Measurements from ENCODE around the gene TALDO1.
A peak's percentile ranks its signal among the peaks of the same experiment; 100 is the strongest.

TALDO1 gene

DNA sequence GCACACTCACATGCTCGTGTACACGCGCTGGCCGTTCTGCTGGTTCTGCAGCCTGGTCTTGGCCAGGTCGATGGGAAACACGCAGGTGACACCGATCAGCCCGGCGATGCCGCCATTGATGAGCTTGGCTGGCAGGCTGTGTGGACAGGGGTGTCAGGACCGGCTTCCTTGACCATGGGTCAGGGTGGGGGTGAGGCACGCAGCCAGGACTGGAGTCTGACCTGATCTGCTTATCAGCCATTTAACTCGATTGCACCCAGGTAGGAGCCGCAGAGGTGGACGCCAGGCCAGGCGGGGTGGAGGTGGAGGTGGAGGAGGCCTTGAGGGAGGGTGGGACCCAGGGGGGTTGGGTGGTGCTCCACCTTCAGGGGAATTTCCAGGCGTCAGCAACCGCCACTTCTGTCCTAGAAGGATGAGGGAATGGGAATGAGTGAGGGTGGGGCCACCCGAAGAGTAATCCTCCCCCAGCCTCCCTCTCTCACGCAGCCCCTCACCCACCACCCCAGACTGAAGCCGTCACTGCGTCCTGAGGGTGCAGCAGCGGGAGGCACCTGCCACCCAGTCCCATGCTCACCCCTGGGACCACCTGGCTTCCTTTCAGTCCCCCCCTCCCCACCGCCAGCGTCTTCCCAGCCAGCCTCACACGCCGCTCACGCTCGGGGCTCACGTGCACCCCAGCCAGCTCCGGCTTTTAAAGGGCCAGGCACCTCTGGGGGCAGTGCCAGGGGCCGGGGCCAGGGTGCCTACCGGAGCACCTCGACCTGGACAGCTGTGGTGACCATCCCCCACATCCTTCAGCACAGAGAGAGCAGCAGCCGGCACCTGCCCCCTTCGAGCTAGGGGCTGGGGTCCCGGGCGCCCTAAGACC is 47.7 kb downstream of the TALDO1 start:
- no peak overlapping the region for H3K27ac ChIP-seq (ENCODE audit: insufficient read depth, low read length, poor library complexity, severe bottlenecking)
- H3K36me3 ChIP-seq (ENCODE audit: control insufficient read depth, insufficient read depth, low read length), result peaks cover 27% of the 10 kb centered on the region

GRCh38 chr11:795634-796564 is 48.6 kb downstream of the TALDO1 start:
- Histone ChIP-seq H3K4me3 (ENCODE audit: insufficient read depth, low read depth, low read length, poor library complexity, severe bottlenecking) (peak overlapping the region; percentile 91), H3K27me3 (replicated peaks; ENCODE audit: control insufficient read depth, insufficient read depth, low read length, poor library complexity, severe bottlenecking) (no peaks in the 10 kb centered on the region), H3K36me3 (ENCODE audit: control insufficient read depth, insufficient read depth, low read length) (peaks cover 31% of the 10 kb centered on the region), H3K4me1 (ENCODE audit: control insufficient read depth, insufficient read depth, low read length, poor library complexity, severe bottlenecking) (peaks cover 29% of the 10 kb centered on the region), H3K27ac (ENCODE audit: insufficient read depth, low read length, poor library complexity, severe bottlenecking) (peak overlapping the region; percentile 98), H3K9me3 (ENCODE audit: control insufficient read depth, low read length) (no peaks in the 10 kb centered on the region)
- DNase-seq, result peak; percentile 62 to 71 (median 71)

More for the DNA sequence above, 47.7 kb downstream of the TALDO1 start:
- no peak for DNase-seq
- Histone ChIP-seq H3K4me3 (ENCODE audit: insufficient read depth, low read depth, low read length, poor library complexity, severe bottlenecking) (peak overlapping the region; percentile 91), H3K27me3 (replicated peaks; ENCODE audit: control insufficient read depth, insufficient read depth, low read length, poor library complexity, severe bottlenecking) (no peaks in the 10 kb centered on the region), H3K9me3 (ENCODE audit: control insufficient read depth, low read length) (no peaks in the 10 kb centered on the region), H3K4me1 (ENCODE audit: control insufficient read depth, insufficient read depth, low read length, poor library complexity, severe bottlenecking) (peaks cover 29% of the 10 kb centered on the region)

GRCh38 chr11:796565-797295 is 49.5 kb downstream of the TALDO1 start:
- Histone ChIP-seq H3K4me1 (ENCODE audit: control insufficient read depth, insufficient read depth, low read length, poor library complexity, severe bottlenecking) (peaks cover 29% of the 10 kb centered on the region), H3K27me3 (replicated peaks; ENCODE audit: control insufficient read depth, insufficient read depth, low read length, poor library complexity, severe bottlenecking) (no peaks in the 10 kb centered on the region), H3K36me3 (ENCODE audit: control insufficient read depth, insufficient read depth, low read length) (peaks cover 30% of the 10 kb centered on the region), H3K9me3 (ENCODE audit: control insufficient read depth, low read length) (no peaks in the 10 kb centered on the region), H3K4me3 (ENCODE audit: insufficient read depth, low read depth, low read length, poor library complexity, severe bottlenecking) (peak overlapping the region; percentile 91), H3K27ac (ENCODE audit: insufficient read depth, low read length, poor library complexity, severe bottlenecking) (peak overlapping the region; percentile 98)
- DNase-seq, result no peak

DNA sequence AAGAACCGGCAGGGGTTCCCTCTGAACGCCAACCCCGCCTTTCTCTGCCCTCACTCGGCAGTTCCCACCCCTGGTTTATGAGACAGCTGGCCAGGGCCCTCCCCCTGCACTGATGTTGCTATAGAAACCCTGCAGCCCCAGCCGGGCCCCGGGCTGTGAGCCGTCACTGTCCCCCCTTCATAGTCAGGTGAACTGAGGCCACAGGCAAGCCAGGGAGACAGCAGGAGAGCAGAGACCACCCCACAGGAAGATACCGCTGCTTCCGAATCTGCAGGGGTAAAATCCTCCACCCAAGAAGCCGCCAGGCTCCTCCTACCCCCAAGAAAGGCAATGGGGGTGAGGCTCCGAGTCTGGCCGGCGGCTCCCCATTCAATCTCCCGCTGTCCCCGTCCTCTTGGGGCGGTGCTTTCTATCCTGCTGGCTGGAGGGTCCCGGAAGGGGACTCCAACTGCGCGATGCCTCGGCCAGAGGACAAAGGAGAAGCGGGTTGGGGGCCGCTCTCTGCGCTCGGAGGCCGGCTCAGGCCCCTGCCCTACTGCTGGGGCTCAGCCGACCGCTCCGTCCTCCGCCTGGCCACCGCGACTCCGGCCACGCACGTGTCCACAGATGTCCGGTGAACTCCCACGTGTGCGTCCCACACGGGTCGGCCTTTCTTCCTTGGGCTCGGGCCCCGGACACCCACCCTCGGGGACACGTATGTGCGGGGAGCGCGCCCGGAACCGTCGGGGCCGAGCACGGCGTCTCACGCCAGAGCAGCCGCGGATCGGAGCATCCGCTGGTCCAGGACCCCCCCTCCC is 50.2 kb downstream of the TALDO1 start:
- no peaks in the 10 kb centered on the region for H3K9me3 ChIP-seq (ENCODE audit: control insufficient read depth, low read length)
- H3K4me1 ChIP-seq (ENCODE audit: control insufficient read depth, insufficient read depth, low read length, poor library complexity, severe bottlenecking), result peaks cover 29% of the 10 kb centered on the region
- peak overlapping the region; percentile 98 for H3K27ac ChIP-seq (ENCODE audit: insufficient read depth, low read length, poor library complexity, severe bottlenecking)
- DNase-seq, result peak; percentile 70 to 81 (median 74)
- H3K36me3 ChIP-seq (ENCODE audit: control insufficient read depth, insufficient read depth, low read length), result peaks cover 25% of the 10 kb centered on the region
- H3K27me3 ChIP-seq (replicated peaks; ENCODE audit: control insufficient read depth, insufficient read depth, low read length, poor library complexity, severe bottlenecking), result no peaks in the 10 kb centered on the region
- H3K4me3 ChIP-seq (ENCODE audit: insufficient read depth, low read depth, low read length, poor library complexity, severe bottlenecking), result peak overlapping the region; percentile 91

DNA sequence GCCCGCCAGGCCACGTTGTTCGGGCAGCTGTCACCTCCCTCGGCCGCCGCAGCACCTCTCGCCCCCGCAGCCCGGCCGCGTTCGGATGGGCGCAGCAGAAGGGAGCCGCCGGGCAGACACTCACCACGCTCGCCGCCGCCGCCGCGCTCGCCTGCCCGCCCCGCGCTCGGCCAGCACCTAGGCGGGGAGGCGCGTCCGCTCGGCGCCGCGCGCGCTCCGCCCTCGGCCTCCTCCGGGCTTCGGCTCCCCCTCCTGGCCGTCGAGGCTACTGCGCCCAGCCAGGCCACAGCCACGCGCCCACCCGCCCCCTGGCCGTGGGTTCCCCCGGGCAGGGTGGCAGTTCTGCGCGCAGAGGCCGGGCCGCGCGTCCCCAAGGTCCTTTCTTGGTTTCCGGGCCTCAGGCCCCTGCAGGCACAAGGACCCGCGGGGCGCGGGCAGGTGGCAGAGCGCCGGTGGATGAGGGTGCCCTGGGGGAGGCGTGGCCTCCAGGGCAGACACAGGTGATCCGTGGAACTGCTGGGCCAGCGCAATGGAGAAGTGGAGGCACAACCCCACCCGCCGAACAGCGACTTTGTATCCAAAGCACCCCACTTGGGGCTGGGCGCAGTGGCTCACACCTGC is 50.9 kb downstream of the TALDO1 start, which contains the start of gene SLC25A22:
SLC25A22 (minus strand) TSS at position 189 of the 621 bp plus-strand sequence. CDS start 3,275 bp downstream, outside the sequence.
- Histone ChIP-seq H3K27me3 (replicated peaks; ENCODE audit: control insufficient read depth, insufficient read depth, low read length, poor library complexity, severe bottlenecking) (no peaks in the 10 kb centered on the region), H3K27ac (ENCODE audit: insufficient read depth, low read length, poor library complexity, severe bottlenecking) (peak within 1 kb of the TSS; percentile 98), H3K4me1 (ENCODE audit: control insufficient read depth, insufficient read depth, low read length, poor library complexity, severe bottlenecking) (peaks cover 29% of the 10 kb centered on the region), H3K9me3 (ENCODE audit: control insufficient read depth, low read length) (no peaks in the 10 kb centered on the region), H3K36me3 (ENCODE audit: control insufficient read depth, insufficient read depth, low read length) (peaks cover 22% of the 10 kb centered on the region), H3K4me3 (ENCODE audit: insufficient read depth, low read depth, low read length, poor library complexity, severe bottlenecking) (peak within 1 kb of the TSS; percentile 91)
- DNase-seq, result peak; percentile 70 to 75 (median 71)

DNA sequence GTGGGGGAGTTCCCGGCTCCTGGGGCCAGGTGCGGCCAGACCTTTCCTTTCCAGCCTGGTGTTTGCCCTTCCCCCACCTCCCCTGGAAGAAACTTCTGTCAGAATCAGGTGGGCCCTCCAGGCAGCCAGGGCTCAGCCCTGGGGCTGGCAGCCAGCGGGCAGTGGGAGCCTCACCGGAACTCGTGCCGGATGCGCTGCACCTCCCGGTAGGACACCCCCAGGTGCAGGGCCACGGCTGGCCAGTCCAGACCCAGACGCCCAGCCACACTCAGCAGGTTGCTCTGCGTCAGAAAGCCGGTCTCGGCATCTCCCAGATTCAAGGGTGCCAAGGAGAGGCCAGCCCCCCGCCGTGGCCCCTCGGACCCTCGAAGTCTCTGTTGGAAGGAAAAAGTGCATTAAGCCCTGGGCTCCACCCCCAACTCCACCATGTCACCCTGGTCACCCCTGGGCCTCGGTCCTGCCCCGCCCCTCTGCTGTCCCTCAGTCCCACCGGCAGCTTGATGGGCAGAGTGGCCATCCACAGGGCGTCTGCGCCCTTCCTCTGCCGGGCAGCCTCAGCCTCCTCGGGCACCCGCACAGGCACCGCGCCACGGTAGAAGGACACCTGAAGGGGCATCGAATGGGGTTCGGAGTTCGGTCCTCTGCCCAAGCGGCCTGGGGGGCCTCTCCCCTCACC is 52.5 kb downstream of the TALDO1 start:
- H3K36me3 ChIP-seq (ENCODE audit: control insufficient read depth, insufficient read depth, low read length), result peaks cover 13% of the 10 kb centered on the region
- H3K4me1 ChIP-seq (ENCODE audit: control insufficient read depth, insufficient read depth, low read length, poor library complexity, severe bottlenecking), result peaks cover 34% of the 10 kb centered on the region
- H3K4me3 ChIP-seq (ENCODE audit: insufficient read depth, low read depth, low read length, poor library complexity, severe bottlenecking), result no peak overlapping the region
- H3K9me3 ChIP-seq (ENCODE audit: control insufficient read depth, low read length), result no peaks in the 10 kb centered on the region
- H3K27me3 ChIP-seq (replicated peaks; ENCODE audit: control insufficient read depth, insufficient read depth, low read length, poor library complexity, severe bottlenecking), result no peaks in the 10 kb centered on the region
- no peak overlapping the region for H3K27ac ChIP-seq (ENCODE audit: insufficient read depth, low read length, poor library complexity, severe bottlenecking)
- DNase-seq, result no peak

DNA sequence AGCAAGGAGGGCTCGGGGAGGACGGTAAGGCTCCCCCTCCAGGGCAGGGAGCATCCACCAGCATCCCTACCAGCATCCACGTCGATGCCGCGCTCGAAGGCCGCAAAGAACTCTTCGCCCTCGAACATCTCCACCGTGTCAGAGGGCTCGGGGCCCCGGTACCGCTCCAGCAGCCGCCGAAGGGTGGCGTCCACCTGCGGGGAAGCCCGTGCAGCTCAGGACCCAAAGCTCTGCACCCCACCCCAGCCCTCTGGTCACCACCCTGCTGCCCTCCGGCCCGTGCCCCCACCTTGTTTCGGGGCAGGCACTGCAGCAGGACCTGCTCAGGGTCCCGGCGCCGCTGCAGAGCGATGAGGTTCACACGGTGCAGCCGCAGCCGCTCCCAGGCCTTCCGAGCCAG is 53.2 kb downstream of the TALDO1 start:
- H3K27ac ChIP-seq (ENCODE audit: insufficient read depth, low read length, poor library complexity, severe bottlenecking), result no peak overlapping the region
- H3K4me1 ChIP-seq (ENCODE audit: control insufficient read depth, insufficient read depth, low read length, poor library complexity, severe bottlenecking), result peaks cover 33% of the 10 kb centered on the region
- peaks cover 13% of the 10 kb centered on the region for H3K36me3 ChIP-seq (ENCODE audit: control insufficient read depth, insufficient read depth, low read length)
- no peak overlapping the region for H3K4me3 ChIP-seq (ENCODE audit: insufficient read depth, low read depth, low read length, poor library complexity, severe bottlenecking)
- DNase-seq, result no peak
- H3K27me3 ChIP-seq (replicated peaks; ENCODE audit: control insufficient read depth, insufficient read depth, low read length, poor library complexity, severe bottlenecking), result no peaks in the 10 kb centered on the region
- H3K9me3 ChIP-seq (ENCODE audit: control insufficient read depth, low read length), result no peaks in the 10 kb centered on the region

DNA sequence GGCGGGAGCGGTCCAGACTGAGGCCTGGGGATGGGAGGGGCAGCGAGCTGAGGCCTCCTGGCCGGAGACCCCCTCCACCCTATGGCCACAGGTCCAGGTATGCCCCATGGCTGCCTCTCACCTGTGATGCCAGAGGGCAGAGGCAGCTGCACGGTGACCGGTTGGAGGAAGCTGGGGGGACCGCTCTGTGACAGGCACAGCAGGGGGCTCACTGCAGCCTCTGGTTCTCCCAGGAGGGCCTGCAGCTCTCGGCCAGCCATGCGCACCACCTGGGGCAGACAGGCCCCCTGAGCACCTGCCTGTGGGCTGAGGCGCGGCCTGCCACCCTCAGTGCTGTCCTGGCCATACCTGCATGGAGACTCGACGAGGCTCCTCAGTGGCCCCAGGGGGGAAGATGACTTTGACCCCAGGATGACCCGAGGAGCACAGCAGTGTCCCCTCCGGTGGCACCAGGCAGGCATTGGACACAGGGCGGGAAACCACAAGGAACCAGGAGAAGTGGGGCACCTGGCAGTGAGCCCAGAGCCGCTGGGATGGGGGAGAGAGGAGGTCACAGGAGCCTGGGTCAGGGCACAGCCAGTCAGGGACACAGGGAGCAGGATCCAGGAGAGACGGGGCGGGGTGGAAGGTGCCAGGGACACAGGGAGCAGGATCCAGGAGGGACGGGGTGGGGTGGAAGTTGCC is 54.0 kb downstream of the TALDO1 start:
- Histone ChIP-seq H3K9me3 (ENCODE audit: control insufficient read depth, low read length) (no peaks in the 10 kb centered on the region), H3K4me3 (ENCODE audit: insufficient read depth, low read depth, low read length, poor library complexity, severe bottlenecking) (no peak overlapping the region), H3K27ac (ENCODE audit: insufficient read depth, low read length, poor library complexity, severe bottlenecking) (no peak overlapping the region), H3K27me3 (replicated peaks; ENCODE audit: control insufficient read depth, insufficient read depth, low read length, poor library complexity, severe bottlenecking) (no peaks in the 10 kb centered on the region), H3K4me1 (ENCODE audit: control insufficient read depth, insufficient read depth, low read length, poor library complexity, severe bottlenecking) (peaks cover 30% of the 10 kb centered on the region), H3K36me3 (ENCODE audit: control insufficient read depth, insufficient read depth, low read length) (peaks cover 13% of the 10 kb centered on the region)
- DNase-seq, result no peak

Measured in effector memory CD4-positive, alpha-beta T cell (primary cell).